Psoas muscle (tissue), 8 donors: ENCODE results near the gene SPAG9. TPM values are rescaled to one million over a fixed set of nuclear protein-coding genes. Genes with fewer than 3 reads are reported as not detected.

ENCODE experiments used
- ATAC-seq, 4 donors: fragments of 200-7000 bp; cut with Tn5 transposase; one replicate each; pipeline ENCODE4 v1.9.1; 2020; ENCODE audit warnings: moderate library complexity in 3 of 4, mild to moderate bottlenecking in 2 of 4
- DNase-seq, 2 donors: peaks; one replicate each; pipeline ENCODE4 v3.0.0-alpha.2; 2020
- H3K27ac ChIP-seq: fragments of 200-600 bp; one replicate; pipeline ENCODE4 v1.8.0; 2022
- H3K27me3 ChIP-seq, 3 donors: fragments of 200-600 bp in 1 of 3; one replicate each; pipeline versions ENCODE4 v1.6.1 to v1.8.0; 2013 to 2022; ENCODE audit warnings: low read length in 2 of 3, mild to moderate bottlenecking in 2 of 3, moderate library complexity in 1 of 3; ENCODE audit not compliant: insufficient read depth in 3 of 3
- H3K36me3 ChIP-seq, 2 donors: fragments of 200-600 bp in 1 of 2; one replicate each; pipeline versions ENCODE4 v1.6.1 to v1.8.0; 2013 to 2022; ENCODE audit warnings: low read depth in 1 of 2, mild to moderate bottlenecking in 1 of 2, moderate library complexity in 1 of 2; ENCODE audit not compliant: insufficient read depth in 1 of 2
- H3K4me1 ChIP-seq: fragments of 200-600 bp; one replicate; pipeline ENCODE4 v1.8.0; 2022
- H3K4me3 ChIP-seq: fragments of 200-600 bp; one replicate; pipeline ENCODE4 v1.8.0; 2022; ENCODE audit warnings: mild to moderate bottlenecking
- H3K9me3 ChIP-seq: fragments of 200-600 bp; one replicate; pipeline ENCODE4 v1.8.0; 2022
- WGBS, 3 donors: extraction: QIAGEN DNeasy Blood & Tissue Kit; methylation state at CpG; one replicate each; pipeline versions ENCODE4 v1.1.6 to v1.1.7; 2013; 5-methylcytosine and 5-hydroxymethylcytosine counted together
- intact Hi-C, 2 donors: fragments of 100-400 bp; cut with DNase I; formaldehyde crosslinking; loops; one replicate each; pipeline versions ENCODE4 v1.11.0 to v1.14.2; 2022
- polyA plus RNA-seq, 3 donors: library from polyadenylated mRNA; stranded (reverse); fragments of 200-250 nt; gene quantifications; one replicate each; pipeline ENCODE4 v1.2.3, GENCODE V29; 2013
- total RNA-seq, 4 donors: library from RNA; stranded (reverse); fragmentation: NEBNext Ultra II Directional in 2 of 4; extraction: Animal tissue kit (Norgen Biotek cat#: 25700) in 2 of 4; gene quantifications; one replicate each; pipeline versions ENCODE4 v1.2.1 to v1.2.4, GENCODE V29; 2021 to 2023
- TF ChIP-seq, protein P1 (sequence below): fragments of 200-600 bp; IDR thresholded peaks from one replicate; pipeline ENCODE4 v1.8.0; 2022; ENCODE audit warnings: antibody characterized with exemption
- donor health status: healthy with polysubstance abuse.
- donor health status: DM: no; HTN: no; CAD: no; lungs with moderate emphysema.
- donor health status: Bipolar disorder and iron deficiency.
- donor health status: healthy.
- donor health status: DM: yes; HTN: yes; CAD: no.
- donor health status: DM: no; HTN: no; CAD: no.
- donor health status: DM: no; HTN: no; CAD: no.
- donor health status: DM: yes; HTN: yes; CAD: no.

Gene SPAG9
- total and polyA plus RNA-seq, 7 donors = 34.8 to 133 (median 92.1) TPM

DNA sequence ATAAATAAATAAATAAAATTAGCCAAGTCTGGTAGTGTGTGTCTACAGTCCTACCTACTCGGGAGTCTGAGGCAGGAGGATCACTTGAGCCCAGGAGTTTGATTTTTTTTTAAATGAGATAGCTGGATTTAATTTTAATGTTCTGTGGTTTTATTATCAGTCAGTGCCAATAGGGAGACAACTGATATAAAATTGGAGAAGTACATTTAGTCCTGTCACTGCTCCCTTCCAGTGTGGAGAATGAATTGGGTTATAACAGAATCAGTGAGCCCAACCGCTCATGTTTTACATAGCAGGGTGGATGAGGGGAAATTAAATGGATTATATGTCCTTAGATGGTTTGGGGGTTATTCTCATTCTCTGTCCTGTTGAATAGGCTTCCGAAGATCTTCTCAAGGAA, 38.9 kb upstream of the SPAG9 start:
- no peaks in the 10 kb centered on the region for H3K9me3 ChIP-seq
- intact Hi-C loops = loop anchor here in 1 of 2 donors (10.0 kb wide), 1 partner anchor 295 kb away; the partner anchor contains the start of gene TOB1
- DNase-seq (no peak), ATAC-seq (no peak)
- TF ChIP-seq, protein P1, sequence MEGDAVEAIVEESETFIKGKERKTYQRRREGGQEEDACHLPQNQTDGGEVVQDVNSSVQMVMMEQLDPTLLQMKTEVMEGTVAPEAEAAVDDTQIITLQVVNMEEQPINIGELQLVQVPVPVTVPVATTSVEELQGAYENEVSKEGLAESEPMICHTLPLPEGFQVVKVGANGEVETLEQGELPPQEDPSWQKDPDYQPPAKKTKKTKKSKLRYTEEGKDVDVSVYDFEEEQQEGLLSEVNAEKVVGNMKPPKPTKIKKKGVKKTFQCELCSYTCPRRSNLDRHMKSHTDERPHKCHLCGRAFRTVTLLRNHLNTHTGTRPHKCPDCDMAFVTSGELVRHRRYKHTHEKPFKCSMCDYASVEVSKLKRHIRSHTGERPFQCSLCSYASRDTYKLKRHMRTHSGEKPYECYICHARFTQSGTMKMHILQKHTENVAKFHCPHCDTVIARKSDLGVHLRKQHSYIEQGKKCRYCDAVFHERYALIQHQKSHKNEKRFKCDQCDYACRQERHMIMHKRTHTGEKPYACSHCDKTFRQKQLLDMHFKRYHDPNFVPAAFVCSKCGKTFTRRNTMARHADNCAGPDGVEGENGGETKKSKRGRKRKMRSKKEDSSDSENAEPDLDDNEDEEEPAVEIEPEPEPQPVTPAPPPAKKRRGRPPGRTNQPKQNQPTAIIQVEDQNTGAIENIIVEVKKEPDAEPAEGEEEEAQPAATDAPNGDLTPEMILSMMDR = no peak
- WGBS, 3 donors = 95 to 98% (median 97%) methylated on average over 3 of the region's 3 CpGs
- peaks cover 3% of the 10 kb centered on the region for H3K4me1 ChIP-seq
- no peaks in the 10 kb centered on the region for H3K27me3 ChIP-seq
- H3K36me3 ChIP-seq = peaks cover 24 to 81% of the 10 kb centered on the region in 2 donors
- no peak overlapping the region for H3K4me3 ChIP-seq
- no peak overlapping the region for H3K27ac ChIP-seq

- peaks cover 5% of the 10 kb centered on the region for H3K4me1 ChIP-seq
- H3K9me3 ChIP-seq = no peaks in the 10 kb centered on the region
- DNase-seq (no peak), ATAC-seq (no peak)
- H3K27ac ChIP-seq = no peak overlapping the region
- no peak overlapping the region for H3K4me3 ChIP-seq
- intact Hi-C loops = loop anchor here in 1 of 2 donors (10.0 kb wide), 1 partner anchor 291 kb away; the partner anchor contains the start of gene TOB1
- TF ChIP-seq, protein P1 = no peak
- WGBS, 3 donors = 91 to 96% (median 93%) methylated on average over 8 of the region's 8 CpGs
- H3K27me3 ChIP-seq = no peaks in the 10 kb centered on the region
- peaks cover 12 to 51% of the 10 kb centered on the region in 2 donors for H3K36me3 ChIP-seq
These were observed 34.7 kb upstream of the SPAG9 start for GRCh38 chr17:51155416-51155815.

- Histone ChIP-seq H3K4me1 (peaks cover 5% of the 10 kb centered on the region), H3K36me3 (peaks cover 9 to 39% of the 10 kb centered on the region in 2 donors), H3K27ac (peak overlapping the region; percentile 83), H3K27me3 (no peaks in the 10 kb centered on the region), H3K9me3 (no peaks in the 10 kb centered on the region), H3K4me3 (peak overlapping the region; percentile 88)
- ATAC-seq (peak in 2 of 4 donors; percentile 0 to 3), DNase-seq (no peak)
- WGBS, 3 donors = 12 to 17% (median 13%) methylated on average over 6 of the region's 6 CpGs
- intact Hi-C loops = loop anchor here (5.0 to 10.0 kb wide), 2 partner anchors 152 to 289 kb away; partner anchors contain the start of gene TOB1 (in 1 of the 2)
- TF ChIP-seq, protein P1 = no peak
These were observed 33.5 kb upstream of the SPAG9 start for GRCh38 chr17:51154176-51154575.

GRCh38 chr17:51153210-51154072, 32.8 kb upstream of the SPAG9 start, which contains the start of gene NME1:
TSS of gene NME1 (plus strand) at chr17:51153559. CDS start at chr17:51155655, 2,096 bp downstream.
- Histone ChIP-seq H3K4me3 (peak within 1 kb of the TSS; percentile 88), H3K27me3 (no peaks in the 10 kb centered on the region), H3K36me3 (peaks cover 9 to 31% of the 10 kb centered on the region in 2 donors), H3K27ac (peak within 1 kb of the TSS; percentile 83), H3K4me1 (peaks cover 5% of the 10 kb centered on the region), H3K9me3 (no peaks in the 10 kb centered on the region)
- DNase-seq (peak; percentile 92 to 97), ATAC-seq (peak; percentile 93 to 95 (median 94))
- 0% methylated on average over 56 to 60 of the region's 60 CpGs for WGBS, 3 donors
- TF ChIP-seq, protein P1 = peak; percentile 76
- intact Hi-C loops = loop anchor here (1.0 to 10.0 kb wide), 6 partner anchors 13 to 289 kb away; partner anchors contain the start of genes NME2 (in 1 of the 2), SPAG9 (in 1 of the 2) and TOB1 (in 1 of the 2)
